Measurements from ENCODE around the gene FSTL4. TPM values are rescaled to one million over a fixed set of nuclear protein-coding genes. Genes with fewer than 3 reads are reported as not detected.
A peak's percentile ranks its signal among the peaks of the same experiment; 100 is the strongest.

FSTL4 gene
- total RNA-seq, 1 experiment from 2014 or later = not detected

GRCh38 chr5:133319905-133320520 lies 292.3 kb downstream of the FSTL4 start:
- Mint-ChIP-seq H3K27me3 (ENCODE audit: unreplicated experiment) (peaks cover 100% of the 10 kb centered on the region), H3K36me3 (ENCODE audit: insufficient read depth, unreplicated experiment) (no peaks in the 10 kb centered on the region), H3K27ac (ENCODE audit: unreplicated experiment) (no peak overlapping the region), H3K9me3 (ENCODE audit: low read depth, unreplicated experiment) (no peaks in the 10 kb centered on the region), H3K4me3 (ENCODE audit: low read depth, unreplicated experiment) (no peak overlapping the region), H3K4me1 (ENCODE audit: low read depth, unreplicated experiment) (no peaks in the 10 kb centered on the region)
- peak; percentile 27 for TF ChIP-seq CTCF (IDR thresholded peaks at IDR 0.05; ENCODE audit: unreplicated experiment)
- CTCF ChIA-PET = interaction anchor here (0.6 kb wide), 1 partner anchor 540 kb away, joined by 3 read pairs; no protein-coding TSS in a partner anchor
- DNase-seq = no peak
- no TSS peak for BruUV-seq (replicated peaks)
- intact Hi-C loops (cut with micrococcal nuclease; ENCODE audit: unreplicated experiment) = no loop called here

- no peak overlapping the region for H3K4me3 Mint-ChIP-seq (ENCODE audit: low read depth, unreplicated experiment)
- no peaks in the 10 kb centered on the region for H3K9me3 Mint-ChIP-seq (ENCODE audit: low read depth, unreplicated experiment)
- intact Hi-C loops (cut with micrococcal nuclease; ENCODE audit: unreplicated experiment) = no loop called here
- H3K4me1 Mint-ChIP-seq (ENCODE audit: low read depth, unreplicated experiment) = no peaks in the 10 kb centered on the region
- H3K27ac Mint-ChIP-seq (ENCODE audit: unreplicated experiment) = no peak overlapping the region
- H3K27me3 Mint-ChIP-seq (ENCODE audit: unreplicated experiment) = peaks cover 95% of the 10 kb centered on the region
- no peak for DNase-seq
- no peak for TF ChIP-seq CTCF (IDR thresholded peaks at IDR 0.05; ENCODE audit: unreplicated experiment)
- CTCF ChIA-PET = interaction anchor here (0.6 kb wide), 1 partner anchor 541 kb away, joined by 3 read pairs; no protein-coding TSS in a partner anchor
- no peaks in the 10 kb centered on the region for H3K36me3 Mint-ChIP-seq (ENCODE audit: insufficient read depth, unreplicated experiment)
- no TSS peak for BruUV-seq (replicated peaks)
These were observed 293.1 kb downstream of the FSTL4 start for GRCh38 chr5:133319244-133319643.

GRCh38 chr5:133317558-133317957 lies 294.8 kb downstream of the FSTL4 start:
- no peak for TF ChIP-seq CTCF (IDR thresholded peaks at IDR 0.05; ENCODE audit: unreplicated experiment)
- DNase-seq = no peak
- CTCF ChIA-PET = no interaction called here
- H3K27ac Mint-ChIP-seq (ENCODE audit: unreplicated experiment) = no peak overlapping the region
- no peak overlapping the region for H3K4me3 Mint-ChIP-seq (ENCODE audit: low read depth, unreplicated experiment)
- no peaks in the 10 kb centered on the region for H3K9me3 Mint-ChIP-seq (ENCODE audit: low read depth, unreplicated experiment)
- H3K36me3 Mint-ChIP-seq (ENCODE audit: insufficient read depth, unreplicated experiment) = no peaks in the 10 kb centered on the region
- BruUV-seq (replicated peaks) = no TSS peak
- no peaks in the 10 kb centered on the region for H3K4me1 Mint-ChIP-seq (ENCODE audit: low read depth, unreplicated experiment)
- peaks cover 88% of the 10 kb centered on the region for H3K27me3 Mint-ChIP-seq (ENCODE audit: unreplicated experiment)
- intact Hi-C loops (cut with micrococcal nuclease; ENCODE audit: unreplicated experiment) = no loop called here

GRCh38 chr5:133316346-133317343 lies 295.7 kb downstream of the FSTL4 start:
- no TSS peak for BruUV-seq (replicated peaks)
- intact Hi-C loops (cut with micrococcal nuclease; ENCODE audit: unreplicated experiment) = no loop called here
- DNase-seq = peak; percentile 27
- Mint-ChIP-seq H3K36me3 (ENCODE audit: insufficient read depth, unreplicated experiment) (no peaks in the 10 kb centered on the region), H3K27me3 (ENCODE audit: unreplicated experiment) (peaks cover 88% of the 10 kb centered on the region), H3K9me3 (ENCODE audit: low read depth, unreplicated experiment) (no peaks in the 10 kb centered on the region), H3K4me3 (ENCODE audit: low read depth, unreplicated experiment) (no peak overlapping the region), H3K27ac (ENCODE audit: unreplicated experiment) (no peak overlapping the region), H3K4me1 (ENCODE audit: low read depth, unreplicated experiment) (no peaks in the 10 kb centered on the region)
- CTCF ChIA-PET = interaction anchor here (0.6 to 1.5 kb wide), 2 partner anchors 13 to 55 kb away, joined by 3 to 4 read pairs; no protein-coding TSS in a partner anchor
- no peak for TF ChIP-seq CTCF (IDR thresholded peaks at IDR 0.05; ENCODE audit: unreplicated experiment)
